Caco-2 (cell line): Measurements from ENCODE around the gene C16orf54. TPM values are rescaled to one million over a fixed set of nuclear protein-coding genes. Genes with fewer than 3 reads are reported as not detected.

Source experiments
- BruUV-seq: library from RNA; stranded (reverse); fragments of 400-500 nt; replicated peaks from 2 replicates; lab custom pipeline; 2021; lab: Mats Ljungman, UMichigan
- CTCF ChIA-PET: fragments of 300-600 bp; sonication (Branson Sonifier 250); formaldehyde crosslinking; loops from one replicate; lab custom pipeline; 2022; ENCODE audit warnings: antibody characterized with exemption; lab: Charles Lee
- POLR2A ChIA-PET: fragments of 300-600 bp; sonication (Branson Sonifier 250); formaldehyde crosslinking; loops from one replicate; lab custom pipeline; 2022; ENCODE audit warnings: antibody characterized with exemption; lab: Charles Lee
- DNase-seq, 2 experiments: peaks; one replicate each; pipeline versions ENCODE4 v3.0.0 to v3.0.0-alpha.2; 2020 to 2022
- H3K27me3 ChIP-seq: replicated peaks from 2 replicates; pipeline ENCODE4 v1.6.0; 2011; ENCODE audit warnings: low read length; ENCODE audit not compliant: control insufficient read depth, insufficient read depth
- H3K36me3 ChIP-seq: 2 replicates; pipeline ENCODE4 v1.5.1; 2011; ENCODE audit warnings: low read length; ENCODE audit not compliant: control insufficient read depth, insufficient read depth
- H3K4me1 ChIP-seq: fragments of 250-450 bp; sonication (Bioruptor Pico); 2 replicates; pipeline ENCODE4 v1.5.1; 2020; ENCODE audit warnings: mild to moderate bottlenecking
- H3K4me3 ChIP-seq: 2 replicates; pipeline ENCODE4 v1.5.1; 2011; ENCODE audit warnings: low read depth, mild to moderate bottlenecking, control low read depth, low read length
- H3K9me3 ChIP-seq: fragments of 250-450 bp; sonication (Bioruptor Pico); 2 replicates; pipeline ENCODE4 v1.5.1; 2020; ENCODE audit warnings: mild to moderate bottlenecking, moderate library complexity
- H3K27ac Mint-ChIP-seq: one replicate; pipeline ENCODE4 v1.8.0; 2022; ENCODE audit warnings: mixed read lengths; ENCODE audit not compliant: unreplicated experiment
- H3K27me3 Mint-ChIP-seq: one replicate; pipeline ENCODE4 v1.8.0; 2022; ENCODE audit warnings: mixed read lengths; ENCODE audit not compliant: insufficient read depth, unreplicated experiment
- H3K36me3 Mint-ChIP-seq: one replicate; pipeline ENCODE4 v1.8.0; 2022; ENCODE audit warnings: mild to moderate bottlenecking, mixed read lengths; ENCODE audit not compliant: insufficient read depth, unreplicated experiment
- H3K4me1 Mint-ChIP-seq: one replicate; pipeline ENCODE4 v1.8.0; 2022; ENCODE audit warnings: low read depth, mixed read lengths; ENCODE audit not compliant: unreplicated experiment
- H3K4me3 Mint-ChIP-seq: one replicate; pipeline ENCODE4 v1.8.0; 2022; ENCODE audit warnings: mild to moderate bottlenecking, moderate library complexity, mixed read lengths; ENCODE audit not compliant: unreplicated experiment
- H3K9me3 Mint-ChIP-seq: one replicate; pipeline ENCODE4 v1.8.0; 2022; ENCODE audit warnings: mixed read lengths; ENCODE audit not compliant: unreplicated experiment
- CTCF ChIP-seq, 2 experiments: fragments of 200-600 bp in 1 of 2; IDR thresholded peaks; 1 replicate in 1 of 2; 2 replicates in 1 of 2; pipeline versions ENCODE4 v1.5.1 to v1.8.0; 2011 to 2022; ENCODE audit warnings: antibody characterized with exemption in 1 of 2, control low read depth in 1 of 2, inconsistent platforms in 1 of 2, low read depth in 1 of 2, low read length in 1 of 2, mild to moderate bottlenecking in 1 of 2, moderate library complexity in 1 of 2; ENCODE audit not compliant: insufficient read depth in 1 of 2, severe bottlenecking in 1 of 2, unreplicated experiment in 1 of 2
- intact Hi-C: fragments of 100-400 bp; cut with micrococcal nuclease; formaldehyde crosslinking; loops from one replicate; pipeline ENCODE4 v1.10.0; 2022; ENCODE audit not compliant: unreplicated experiment
- total RNA-seq: library from RNA; stranded (reverse); gene quantifications from 2 replicates; pipeline ENCODE4 v1.2.3, GENCODE V29; 2022

The C16orf54 gene
- total RNA-seq, 1 experiment from 2014 or later: not detected

GRCh38 chr16:29769507-29769906 is 23.7 kb upstream of the C16orf54 start:
- Mint-ChIP-seq H3K27ac (no peak overlapping the region), H3K4me1 (peaks cover 24% of the 10 kb centered on the region), H3K9me3 (peaks cover 2% of the 10 kb centered on the region), H3K27me3 (no peaks in the 10 kb centered on the region), H3K36me3 (peaks cover 6% of the 10 kb centered on the region), H3K4me3 (no peak overlapping the region)
- ChIA-PET CTCF (interaction anchor here (0.7 kb wide), 1 partner anchor 11 kb away, joined by 3 read pairs; no protein-coding TSS in a partner anchor), POLR2A (no interaction called here)
- no peak overlapping the region for H3K4me3 ChIP-seq
- DNase-seq: no peak
- TF ChIP-seq CTCF (IDR thresholded peaks at IDR 0.05; ENCODE audit: insufficient read depth in 1 of 2, low read depth in 1 of 2, low read length in 1 of 2, severe bottlenecking in 1 of 2, unreplicated experiment in 1 of 2): no peak
- H3K27me3 ChIP-seq: no peaks in the 10 kb centered on the region
- no peaks in the 10 kb centered on the region for H3K36me3 ChIP-seq
- H3K4me1 ChIP-seq: peaks cover 10% of the 10 kb centered on the region
- no peaks in the 10 kb centered on the region for H3K9me3 ChIP-seq
- intact Hi-C loops: no loop called here
- BruUV-seq: no TSS peak

GRCh38 chr16:29767062-29767461 is 21.3 kb upstream of the C16orf54 start:
- H3K9me3 Mint-ChIP-seq: no peaks in the 10 kb centered on the region
- POLR2A ChIA-PET: no interaction called here
- CTCF ChIA-PET: no interaction called here

GRCh38 chr16:29766571-29766970 is 20.8 kb upstream of the C16orf54 start:
- BruUV-seq: no TSS peak
- H3K27me3 Mint-ChIP-seq: no peaks in the 10 kb centered on the region
- CTCF ChIA-PET: interaction anchor here (0.7 kb wide), 1 partner anchor 93 kb away, joined by 3 read pairs; no protein-coding TSS in a partner anchor
- H3K36me3 Mint-ChIP-seq: no peaks in the 10 kb centered on the region
- H3K4me3 ChIP-seq: no peak overlapping the region
- peaks cover 24% of the 10 kb centered on the region for H3K4me1 Mint-ChIP-seq
- intact Hi-C loops: no loop called here
- peaks cover 1% of the 10 kb centered on the region; the same call in 1 of the 2 replicates for H3K36me3 ChIP-seq
- POLR2A ChIA-PET: no interaction called here
- no peaks in the 10 kb centered on the region for H3K9me3 ChIP-seq
- H3K9me3 Mint-ChIP-seq: no peaks in the 10 kb centered on the region
- no peak for TF ChIP-seq CTCF (IDR thresholded peaks at IDR 0.05; ENCODE audit: insufficient read depth in 1 of 2, low read depth in 1 of 2, low read length in 1 of 2, severe bottlenecking in 1 of 2, unreplicated experiment in 1 of 2)
- peaks cover 6% of the 10 kb centered on the region for H3K4me1 ChIP-seq
- DNase-seq: no peak
- no peak overlapping the region for H3K27ac Mint-ChIP-seq
- H3K4me3 Mint-ChIP-seq: no peak overlapping the region
- H3K27me3 ChIP-seq: no peaks in the 10 kb centered on the region

More at GRCh38 chr16:29767062-29767461, 21.3 kb upstream of the C16orf54 start:
- peaks cover 8% of the 10 kb centered on the region for H3K4me1 ChIP-seq
- Mint-ChIP-seq H3K36me3 (no peaks in the 10 kb centered on the region), H3K4me3 (no peak overlapping the region), H3K27me3 (no peaks in the 10 kb centered on the region), H3K4me1 (peaks cover 24% of the 10 kb centered on the region), H3K27ac (no peak overlapping the region)
- no peak for DNase-seq
- intact Hi-C loops: no loop called here
- H3K27me3 ChIP-seq: no peaks in the 10 kb centered on the region
- TF ChIP-seq CTCF (IDR thresholded peaks at IDR 0.05; ENCODE audit: insufficient read depth in 1 of 2, low read depth in 1 of 2, low read length in 1 of 2, severe bottlenecking in 1 of 2, unreplicated experiment in 1 of 2): no peak
- no TSS peak for BruUV-seq
- H3K4me3 ChIP-seq: no peak overlapping the region
- H3K36me3 ChIP-seq: peaks cover 1% of the 10 kb centered on the region; the same call in 1 of the 2 replicates
- no peaks in the 10 kb centered on the region for H3K9me3 ChIP-seq
